ENCODE measurements around the gene C1orf198. TPM values are rescaled to one million over a fixed set of nuclear protein-coding genes. Genes with fewer than 3 reads are reported as not detected.

Gene C1orf198
- polyA plus RNA-seq, 3 donors = 1.3 to 2.7 (median 1.6) TPM

- Mint-ChIP-seq H3K9me3 (peaks cover 0 to 10% (median 6%) of the 10 kb centered on the region in 7 donors), H3K4me3 (no peak overlapping the region), H3K36me3 (no peaks in the 10 kb centered on the region), H3K27ac (no peak overlapping the region), H3K4me1 (no peaks in the 10 kb centered on the region), H3K27me3 (ENCODE audit: low read depth in 3 of 3) (peaks cover 5 to 9% (median 6%) of the 10 kb centered on the region in 3 donors)
- WGBS (ENCODE audit: insufficient coverage) = no CpG with 5 or more reads among the region's 3 CpGs
- H3K4me2 ChIP-seq (replicated peaks; ENCODE audit: extremely low read depth, low read length, poor library complexity, severe bottlenecking) = no peak overlapping the region
- no peaks in the 10 kb centered on the region for H3K36me3 ChIP-seq (replicated peaks in 1 of 2; ENCODE audit: control insufficient read depth in 1 of 2, insufficient read depth in 2 of 2, low read length in 2 of 2)
- no peaks in the 10 kb centered on the region for H3K4me1 ChIP-seq (ENCODE audit: control insufficient read depth in 1 of 2, insufficient read depth in 2 of 2, low read length in 2 of 2)
- no peak for TF ChIP-seq CTCF (IDR thresholded peaks at IDR 0.05)
- no peak overlapping the region for H3K4me3 ChIP-seq (replicated peaks in 1 of 3; ENCODE audit: low read depth in 2 of 3, low read length in 3 of 3)
- intact Hi-C loops (cut with micrococcal nuclease) = no loop called here
- H2AFZ ChIP-seq (ENCODE audit: insufficient read depth, low read depth, low read length, poor library complexity, severe bottlenecking) = no peak overlapping the region
- H3K9ac ChIP-seq (ENCODE audit: insufficient read depth, low read length, poor library complexity, severe bottlenecking) = no peak overlapping the region
- H4K20me1 ChIP-seq (ENCODE audit: insufficient read depth, low read length) = no peaks in the 10 kb centered on the region
- H3K27me3 ChIP-seq (ENCODE audit: control insufficient read depth in 2 of 2, insufficient read depth in 2 of 2, low read length in 2 of 2) = no peaks in the 10 kb centered on the region
- no peaks in the 10 kb centered on the region for H3K79me2 ChIP-seq (ENCODE audit: insufficient read depth, low read length)
- no peak overlapping the region for H3K27ac ChIP-seq (ENCODE audit: low read depth in 1 of 2, low read length in 2 of 2)
- no peaks in the 10 kb centered on the region for H3K9me3 ChIP-seq (replicated peaks in 1 of 2; ENCODE audit: control insufficient read depth in 1 of 2, insufficient read depth in 1 of 2, low read length in 2 of 2)
- no peak for DNase-seq
These were observed 34.0 kb downstream of the C1orf198 start for GRCh38 chr1:230834292-230834691.

DNA sequence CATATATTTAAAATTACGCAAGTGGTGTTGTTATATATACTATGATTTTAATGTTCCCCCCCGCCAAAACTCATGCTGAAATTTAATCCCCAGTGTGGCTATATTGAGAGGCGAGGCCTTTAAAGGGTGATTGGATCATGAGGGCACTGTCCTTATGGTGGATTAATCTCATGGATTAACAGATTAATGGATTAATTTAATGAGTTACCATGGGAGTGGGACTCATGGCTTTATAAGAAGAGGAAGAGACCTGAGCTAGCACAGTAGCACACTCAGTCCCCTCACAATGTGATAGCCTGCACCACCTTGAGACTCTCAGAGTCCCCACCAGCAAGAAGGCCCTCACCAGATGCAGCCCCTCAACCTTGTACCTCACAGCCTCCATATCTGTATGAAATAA lies 34.8 kb downstream of the C1orf198 start:
- Histone ChIP-seq H3K27me3 (ENCODE audit: control insufficient read depth in 2 of 2, insufficient read depth in 2 of 2, low read length in 2 of 2) (no peaks in the 10 kb centered on the region), H4K20me1 (ENCODE audit: insufficient read depth, low read length) (no peaks in the 10 kb centered on the region), H3K4me2 (replicated peaks; ENCODE audit: extremely low read depth, low read length, poor library complexity, severe bottlenecking) (no peak overlapping the region), H3K9me3 (replicated peaks in 1 of 2; ENCODE audit: control insufficient read depth in 1 of 2, insufficient read depth in 1 of 2, low read length in 2 of 2) (no peaks in the 10 kb centered on the region), H2AFZ (ENCODE audit: insufficient read depth, low read depth, low read length, poor library complexity, severe bottlenecking) (no peak overlapping the region), H3K4me3 (replicated peaks in 1 of 3; ENCODE audit: low read depth in 2 of 3, low read length in 3 of 3) (no peak overlapping the region), H3K79me2 (ENCODE audit: insufficient read depth, low read length) (no peaks in the 10 kb centered on the region), H3K4me1 (ENCODE audit: control insufficient read depth in 1 of 2, insufficient read depth in 2 of 2, low read length in 2 of 2) (no peaks in the 10 kb centered on the region), H3K9ac (ENCODE audit: insufficient read depth, low read length, poor library complexity, severe bottlenecking) (no peak overlapping the region), H3K27ac (ENCODE audit: low read depth in 1 of 2, low read length in 2 of 2) (no peak overlapping the region), H3K36me3 (replicated peaks in 1 of 2; ENCODE audit: control insufficient read depth in 1 of 2, insufficient read depth in 2 of 2, low read length in 2 of 2) (no peaks in the 10 kb centered on the region)
- intact Hi-C loops (cut with micrococcal nuclease) = no loop called here
- peaks cover 0 to 10% (median 7%) of the 10 kb centered on the region in 7 donors for H3K9me3 Mint-ChIP-seq
- H3K27me3 Mint-ChIP-seq (ENCODE audit: low read depth in 3 of 3) = peaks cover 5 to 9% (median 6%) of the 10 kb centered on the region in 3 donors
- H3K27ac Mint-ChIP-seq = no peak overlapping the region
- WGBS (ENCODE audit: insufficient coverage) = no CpG with 5 or more reads among the region's 3 CpGs
- no peak for TF ChIP-seq CTCF (IDR thresholded peaks at IDR 0.05)
- H3K4me3 Mint-ChIP-seq = no peak overlapping the region
- DNase-seq = no peak
- H3K36me3 Mint-ChIP-seq = no peaks in the 10 kb centered on the region
- H3K4me1 Mint-ChIP-seq = no peaks in the 10 kb centered on the region

All from CD14-positive monocyte (primary cell).